HG02623 (cell line): Measurements from ENCODE around the gene ERGIC1.

Experiments used
- ATAC-seq: cut with Tn5 transposase; IDR thresholded peaks from one replicate; pipeline ENCODE4 v1.9.1; 2021; ENCODE audit warnings: moderate library complexity; ENCODE audit not compliant: unreplicated experiment

The ERGIC1 gene

GRCh38 chr5:172827841-172828240 is 6.2 kb upstream of the ERGIC1 start:
- ATAC-seq = no peak

- no peak for ATAC-seq
These were observed 5.1 kb upstream of the ERGIC1 start for GRCh38 chr5:172828911-172829431.

- ATAC-seq = no peak
These were observed 3.7 kb upstream of the ERGIC1 start for GRCh38 chr5:172830275-172830799.

- ATAC-seq = no peak
These were observed 3.0 kb upstream of the ERGIC1 start for GRCh38 chr5:172830876-172831662.

GRCh38 chr5:172832383-172833315 is 1.4 kb upstream of the ERGIC1 start:
- no peak for ATAC-seq

- ATAC-seq = no peak
These were observed 722 bp upstream of the ERGIC1 start for GRCh38 chr5:172833372-172833685.

GRCh38 chr5:172834415-172835289 is 601 bp downstream of the ERGIC1 start:
- peak; percentile 16 for ATAC-seq

- no peak for ATAC-seq
These were observed 1.4 kb downstream of the ERGIC1 start for GRCh38 chr5:172835290-172835993.

- no peak for ATAC-seq
These were observed 1.9 kb downstream of the ERGIC1 start for GRCh38 chr5:172835994-172836356.

GRCh38 chr5:172837640-172838039 is 3.6 kb downstream of the ERGIC1 start:
- peak; percentile 72 for ATAC-seq

- ATAC-seq = no peak
These were observed 4.3 kb downstream of the ERGIC1 start for GRCh38 chr5:172838151-172838875.

- ATAC-seq = no peak
These were observed 5.8 kb downstream of the ERGIC1 start for GRCh38 chr5:172839669-172840431.

GRCh38 chr5:172840432-172841154 is 6.5 kb downstream of the ERGIC1 start:
- ATAC-seq = no peak

- no peak for ATAC-seq
These were observed 7.2 kb downstream of the ERGIC1 start for GRCh38 chr5:172841256-172841655.

- no peak for ATAC-seq
These were observed 9.9 kb downstream of the ERGIC1 start for GRCh38 chr5:172843825-172844576.

- no peak for ATAC-seq
These were observed 10.5 kb downstream of the ERGIC1 start for GRCh38 chr5:172844577-172844838.

- no peak for ATAC-seq
These were observed 11.1 kb downstream of the ERGIC1 start for GRCh38 chr5:172845154-172845553.

GRCh38 chr5:172845576-172845975 is 11.5 kb downstream of the ERGIC1 start:
- no peak for ATAC-seq
